AG09319 (cell line): ENCODE measurements around the gene SRP54.

ENCODE experiments used
- DNase-seq: peaks from one replicate; pipeline ENCODE4 v3.0.0-alpha.2; 2010; ENCODE audit warnings: low read depth; ENCODE audit errors: extremely low read depth
- TF ChIP-seq, protein P1 (sequence below): IDR thresholded peaks from 2 replicates; pipeline ENCODE4 v1.5.1; 2011; ENCODE audit warnings: low read depth, mild to moderate bottlenecking, inconsistent platforms, low read length, moderate library complexity

The SRP54 gene

DNA sequence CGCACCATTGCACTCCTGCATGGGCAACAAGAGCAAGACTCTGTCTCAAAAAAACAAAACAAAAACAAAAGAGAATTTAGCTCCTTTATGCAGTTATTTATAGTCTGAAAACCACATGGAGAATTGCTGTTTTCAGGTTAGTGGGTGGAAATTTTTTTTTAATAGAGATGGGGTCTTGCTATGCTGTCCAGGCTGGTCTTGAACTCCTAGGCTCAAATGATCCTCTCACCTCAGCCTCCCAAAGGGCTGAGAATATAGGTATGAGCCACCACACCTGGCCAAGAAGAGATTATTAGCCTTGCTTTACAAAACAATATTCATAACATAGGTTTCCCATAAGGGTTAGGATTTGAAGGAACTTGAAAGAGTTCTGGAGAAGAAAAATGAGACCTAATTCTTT lies 12.1 kb upstream of the SRP54 start:
- TF ChIP-seq, protein P1, sequence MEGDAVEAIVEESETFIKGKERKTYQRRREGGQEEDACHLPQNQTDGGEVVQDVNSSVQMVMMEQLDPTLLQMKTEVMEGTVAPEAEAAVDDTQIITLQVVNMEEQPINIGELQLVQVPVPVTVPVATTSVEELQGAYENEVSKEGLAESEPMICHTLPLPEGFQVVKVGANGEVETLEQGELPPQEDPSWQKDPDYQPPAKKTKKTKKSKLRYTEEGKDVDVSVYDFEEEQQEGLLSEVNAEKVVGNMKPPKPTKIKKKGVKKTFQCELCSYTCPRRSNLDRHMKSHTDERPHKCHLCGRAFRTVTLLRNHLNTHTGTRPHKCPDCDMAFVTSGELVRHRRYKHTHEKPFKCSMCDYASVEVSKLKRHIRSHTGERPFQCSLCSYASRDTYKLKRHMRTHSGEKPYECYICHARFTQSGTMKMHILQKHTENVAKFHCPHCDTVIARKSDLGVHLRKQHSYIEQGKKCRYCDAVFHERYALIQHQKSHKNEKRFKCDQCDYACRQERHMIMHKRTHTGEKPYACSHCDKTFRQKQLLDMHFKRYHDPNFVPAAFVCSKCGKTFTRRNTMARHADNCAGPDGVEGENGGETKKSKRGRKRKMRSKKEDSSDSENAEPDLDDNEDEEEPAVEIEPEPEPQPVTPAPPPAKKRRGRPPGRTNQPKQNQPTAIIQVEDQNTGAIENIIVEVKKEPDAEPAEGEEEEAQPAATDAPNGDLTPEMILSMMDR, result no peak
- DNase-seq, result no peak

DNA sequence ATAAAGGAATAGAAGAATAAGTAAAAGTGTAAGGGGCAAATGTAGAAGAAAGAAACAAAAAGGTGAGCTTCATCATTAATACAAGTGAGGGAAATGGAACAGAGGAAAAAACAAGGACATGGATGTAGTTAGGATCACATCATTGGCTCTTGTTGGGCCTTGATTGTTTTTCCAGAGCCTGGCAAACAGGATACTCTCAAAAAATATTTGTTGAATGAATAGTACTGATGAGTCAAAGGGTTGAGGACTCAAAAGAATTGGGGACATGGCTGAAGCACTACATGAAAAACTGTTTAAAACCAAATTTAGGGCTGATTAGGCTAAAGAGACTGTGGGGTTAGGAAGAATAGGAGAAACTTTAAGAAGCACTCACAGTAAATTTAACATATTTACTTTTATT lies 11.4 kb upstream of the SRP54 start:
- no peak for DNase-seq
- TF ChIP-seq, protein P1, result no peak

DNA sequence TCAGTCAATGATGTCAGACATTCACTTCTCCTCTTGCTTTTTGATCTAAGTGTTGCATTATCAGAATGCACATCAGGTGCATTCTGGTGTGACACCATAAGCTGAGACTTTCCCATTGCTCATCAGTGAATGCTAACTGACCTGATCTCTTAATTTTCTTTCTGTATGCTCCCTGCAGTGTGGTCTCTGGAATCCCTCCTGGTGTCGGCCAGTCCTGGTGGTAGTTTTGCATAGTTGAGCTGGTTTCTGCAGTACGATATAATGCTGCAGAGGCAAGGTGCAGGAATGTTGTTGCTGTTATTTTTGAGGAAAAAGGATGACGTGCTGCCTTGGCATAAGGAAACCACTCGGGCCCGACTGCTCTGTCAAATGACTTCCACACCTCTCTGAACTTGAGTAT lies 11.0 kb upstream of the SRP54 start:
- TF ChIP-seq, protein P1, result no peak
- no peak for DNase-seq

DNA sequence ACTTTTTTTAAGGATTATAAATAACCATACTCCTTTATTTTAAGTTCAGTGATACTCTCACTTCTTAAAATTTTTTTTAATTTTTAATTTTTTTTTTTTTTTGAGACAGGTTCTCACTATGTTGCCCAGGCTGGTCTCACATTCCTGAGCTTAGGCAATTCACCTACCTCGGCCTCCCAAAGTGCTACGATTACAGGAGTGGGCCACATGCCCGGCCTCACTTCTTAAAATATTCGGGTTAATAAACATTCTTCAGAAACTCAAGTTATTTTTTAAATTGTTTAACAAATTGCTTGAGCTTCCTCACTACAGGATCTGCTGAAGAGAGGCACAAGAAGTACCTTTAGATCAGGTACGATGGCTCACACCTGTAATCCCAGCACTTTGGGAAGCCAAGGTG lies 4.3 kb upstream of the SRP54 start:
- TF ChIP-seq, protein P1, result no peak
- no peak for DNase-seq

DNA sequence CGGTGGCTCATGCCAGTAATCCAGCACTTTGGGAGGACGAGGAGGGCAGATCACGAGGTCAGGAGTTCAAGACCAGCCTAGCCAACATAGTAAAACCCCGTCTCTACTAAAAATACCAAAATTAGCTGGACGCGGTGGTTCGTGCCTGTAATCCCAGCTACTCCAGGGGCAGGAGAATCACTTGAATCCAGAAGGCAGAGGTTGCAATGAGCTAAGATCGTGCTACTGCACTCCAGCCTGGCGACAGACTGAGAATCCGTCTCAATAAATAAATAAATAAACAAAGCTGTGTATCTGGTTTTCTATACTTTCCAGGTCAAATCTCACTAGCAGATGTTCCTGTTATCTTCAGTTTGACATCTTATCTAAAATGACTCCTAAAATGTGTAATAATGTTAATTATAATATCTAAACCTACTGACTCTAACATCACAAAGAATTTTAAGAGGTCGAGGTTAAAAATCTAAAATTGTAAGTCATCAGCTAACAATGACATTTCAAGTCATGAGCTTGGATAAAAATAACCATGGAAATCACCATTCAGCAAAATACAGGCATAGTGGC lies 2.4 kb upstream of the SRP54 start:
- TF ChIP-seq, protein P1, result no peak
- no peak for DNase-seq

DNA sequence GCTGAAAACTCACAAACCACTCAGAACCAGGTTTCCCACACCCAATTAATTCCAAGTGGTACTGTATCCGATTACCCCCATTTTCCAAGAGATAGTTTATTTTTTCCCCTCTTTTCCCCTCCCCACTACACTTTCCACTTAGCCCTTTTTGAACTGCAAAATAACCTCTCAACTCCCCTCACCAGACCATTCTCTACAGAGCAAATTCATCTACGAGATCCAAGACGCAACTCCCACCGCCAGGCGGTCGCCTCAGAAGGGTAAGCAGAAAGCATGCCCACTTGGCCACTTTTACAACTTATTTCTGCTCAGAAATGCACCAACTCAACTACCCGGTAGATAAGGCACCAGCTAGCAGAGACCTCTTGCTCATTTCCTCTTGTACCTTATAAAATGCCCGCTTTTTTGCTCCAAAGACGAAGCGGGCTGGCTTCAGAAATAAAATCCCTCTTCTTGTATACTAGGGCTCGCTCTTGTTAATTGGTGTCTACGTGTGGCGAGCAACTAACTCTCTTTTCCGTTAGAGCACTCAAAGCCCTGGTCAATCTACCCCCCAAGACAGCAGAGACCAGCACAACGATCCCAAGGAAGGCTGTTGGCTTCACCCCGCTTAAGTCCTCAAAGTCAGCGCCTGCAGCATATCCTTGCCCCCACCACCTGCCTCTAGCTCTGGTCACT lies 910 bp upstream of the SRP54 start:
- no peak for DNase-seq
- TF ChIP-seq, protein P1, result peak; percentile 30

DNA sequence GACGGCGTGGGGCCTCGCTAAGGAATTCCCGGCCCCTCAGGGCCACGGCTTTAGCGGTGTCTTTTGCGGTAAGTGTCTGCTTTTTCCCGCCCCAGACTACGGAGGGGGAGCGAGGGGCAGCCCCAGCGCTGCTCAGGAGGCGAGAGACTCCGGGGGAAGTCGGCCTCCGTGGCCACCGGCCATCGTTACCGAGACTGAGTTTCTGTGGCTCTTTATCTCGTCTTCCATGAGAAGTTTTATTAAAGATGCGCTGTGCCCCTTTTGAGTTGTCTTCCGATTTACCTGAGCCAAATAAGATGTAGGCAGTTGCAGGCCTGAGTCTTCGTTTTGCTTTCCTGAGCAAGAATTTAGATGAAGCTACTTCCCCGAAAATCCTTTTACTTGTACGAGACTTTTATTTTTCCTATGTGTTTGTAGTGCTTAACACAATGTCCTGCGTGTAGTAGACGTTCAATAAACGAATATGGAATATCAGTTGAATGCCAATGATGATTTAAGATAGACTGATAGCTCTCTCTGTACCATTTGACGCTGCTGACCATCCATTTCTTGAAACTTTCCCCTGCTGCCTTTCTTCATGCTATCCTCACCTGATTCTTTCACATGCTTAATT lies 462 bp downstream of the SRP54 start:
- DNase-seq, result no peak
- TF ChIP-seq, protein P1, result no peak
